ENCODE data around the gene OSBPL3.

The OSBPL3 gene

GRCh38 chr7:24951441-24951980 lies 28.5 kb downstream of the OSBPL3 start (continued):
- TF ChIP-seq KLF7 (tag by site-specific recombination; IDR thresholded peaks at IDR 0.05; ENCODE audit: borderline replicate concordance): no peak
- TF ChIP-seq HOXD13 (CRISPR knock-in tag; IDR thresholded peaks at IDR 0.05; ENCODE audit: borderline replicate concordance): no peak
- no peak for TF ChIP-seq ZBTB17 (tag by site-specific recombination; IDR thresholded peaks at IDR 0.05)
- TF ChIP-seq GLIS1 (tag by site-specific recombination; IDR thresholded peaks at IDR 0.05): no peak
- TF ChIP-seq MYNN (tag by site-specific recombination; IDR thresholded peaks at IDR 0.05; ENCODE audit: borderline replicate concordance): no peak

- POLR2A ChIA-PET: no interaction called here
Observed at GRCh38 chr7:24949884-24950283, 30.1 kb downstream of the OSBPL3 start.

GRCh38 chr7:24948739-24949138 lies 31.2 kb downstream of the OSBPL3 start:
- H3K4me1 ChIP-seq (ENCODE audit: control insufficient read depth, insufficient read depth, low read length): no peaks in the 10 kb centered on the region; the same call in 1 of the 2 replicates
- CTCF ChIA-PET: interaction anchor here (0.6 to 1.3 kb wide), 2 partner anchors 136 to 372 kb away, joined by 4 to 5 read pairs; no protein-coding TSS in a partner anchor
- POLR2A ChIA-PET: interaction anchor here (0.6 kb wide), 1 partner anchor 103 kb away, joined by 5 read pairs; no protein-coding TSS in a partner anchor
- no peak for TF ChIP-seq ZBTB6 (tag by site-specific recombination; IDR thresholded peaks at IDR 0.05)
- no peak for TF ChIP-seq ZNF157 (tag by site-specific recombination; IDR thresholded peaks at IDR 0.05)
- TF ChIP-seq ZNF664 (tag by site-specific recombination; IDR thresholded peaks at IDR 0.05): no peak
- no peak for TF ChIP-seq PRDM10 (tag by site-specific recombination; IDR thresholded peaks at IDR 0.05)

More at GRCh38 chr7:24949884-24950283, 30.1 kb downstream of the OSBPL3 start:
- Histone ChIP-seq H3K4me1 (ENCODE audit: control insufficient read depth, insufficient read depth, low read length) (no peaks in the 10 kb centered on the region; the same call in 1 of the 2 replicates), H3K36me3 (ENCODE audit: control insufficient read depth in 2 of 2, insufficient read depth in 1 of 2, low read length in 2 of 2) (no peaks in the 10 kb centered on the region), H3K9me3 (ENCODE audit: control insufficient read depth, insufficient read depth, low read depth, low read length) (no peaks in the 10 kb centered on the region), H3K27ac (ENCODE audit: extremely low read depth, low read depth, low read length) (no peak overlapping the region), H3K4me3 (ENCODE audit: low read depth, low read length) (no peak overlapping the region)
- TF ChIP-seq ZNF16 (tag by site-specific recombination; IDR thresholded peaks at IDR 0.05; ENCODE audit: low read depth) (no peak), ZBTB7A (tag by site-specific recombination; IDR thresholded peaks at IDR 0.05; ENCODE audit: low read depth) (no peak), ZNF404 (tag by site-specific recombination; IDR thresholded peaks at IDR 0.05) (no peak), ZNF677 (tag by site-specific recombination; IDR thresholded peaks at IDR 0.05) (no peak), ZNF37A (tag by site-specific recombination; IDR thresholded peaks at IDR 0.05) (no peak), ZNF658 (tag by site-specific recombination; IDR thresholded peaks at IDR 0.05) (no peak), ZNF391 (tag by site-specific recombination; IDR thresholded peaks at IDR 0.05; ENCODE audit: borderline replicate concordance, low read depth) (no peak), WT1 (tag by site-specific recombination; IDR thresholded peaks at IDR 0.05) (no peak), ZNF561 (tag by site-specific recombination; IDR thresholded peaks at IDR 0.05; ENCODE audit: borderline replicate concordance) (no peak), KLF8 (tag by site-specific recombination; IDR thresholded peaks at IDR 0.05) (no peak), SP7 (tag by site-specific recombination; IDR thresholded peaks at IDR 0.05) (no peak), INSM2 (tag by site-specific recombination; IDR thresholded peaks at IDR 0.05) (no peak), ZNF555 (tag by site-specific recombination; conservative IDR thresholded peaks at IDR 0.05) (no peak), ZNF280D (tag by site-specific recombination; IDR thresholded peaks at IDR 0.05) (no peak), ZNF777 (tag by site-specific recombination; IDR thresholded peaks at IDR 0.05; ENCODE audit: borderline replicate concordance) (no peak), ZNF473 (tag by site-specific recombination; IDR thresholded peaks at IDR 0.05) (no peak), ZNF433 (tag by site-specific recombination; IDR thresholded peaks at IDR 0.05; ENCODE audit: low read depth) (no peak), ZNF544 (tag by site-specific recombination; IDR thresholded peaks at IDR 0.05) (no peak)
- CTCF ChIA-PET: no interaction called here

More at GRCh38 chr7:24948739-24949138, 31.2 kb downstream of the OSBPL3 start:
- Histone ChIP-seq H3K27ac (ENCODE audit: extremely low read depth, low read depth, low read length) (no peak overlapping the region), H3K9me3 (ENCODE audit: control insufficient read depth, insufficient read depth, low read depth, low read length) (no peaks in the 10 kb centered on the region), H3K36me3 (ENCODE audit: control insufficient read depth in 2 of 2, insufficient read depth in 1 of 2, low read length in 2 of 2) (no peaks in the 10 kb centered on the region), H3K4me3 (ENCODE audit: low read depth, low read length) (no peak overlapping the region)

Data from HEK293 (cell line).